GM19395 (cell line): ENCODE results near the gene RTN4.

Experiments
- ATAC-seq: cut with Tn5 transposase; IDR thresholded peaks from one replicate; pipeline ENCODE4 v1.9.1; 2021; ENCODE audit warnings: mild to moderate bottlenecking, moderate library complexity; ENCODE audit not compliant: unreplicated experiment

RTN4 gene

DNA sequence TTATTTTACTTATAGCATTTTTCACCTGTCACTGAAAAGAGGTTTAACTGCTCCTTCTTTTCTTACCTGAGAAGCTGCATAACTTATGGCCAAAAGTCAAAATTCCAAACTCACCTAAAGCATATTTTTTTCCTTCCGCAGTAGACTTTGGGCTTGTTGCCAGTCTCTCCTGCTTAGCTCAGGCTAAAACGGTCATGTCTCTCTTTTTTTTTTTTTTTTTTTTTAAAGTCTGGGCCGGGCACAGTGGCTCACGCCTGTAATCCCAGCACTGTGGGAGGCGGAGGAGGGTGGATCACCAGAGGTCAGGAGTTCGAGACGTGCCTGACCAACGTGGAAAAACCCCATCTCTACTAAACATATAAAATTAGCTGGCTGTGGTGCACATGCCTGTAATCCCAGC, 113.5 kb downstream of the RTN4 start:
- ATAC-seq = no peak

DNA sequence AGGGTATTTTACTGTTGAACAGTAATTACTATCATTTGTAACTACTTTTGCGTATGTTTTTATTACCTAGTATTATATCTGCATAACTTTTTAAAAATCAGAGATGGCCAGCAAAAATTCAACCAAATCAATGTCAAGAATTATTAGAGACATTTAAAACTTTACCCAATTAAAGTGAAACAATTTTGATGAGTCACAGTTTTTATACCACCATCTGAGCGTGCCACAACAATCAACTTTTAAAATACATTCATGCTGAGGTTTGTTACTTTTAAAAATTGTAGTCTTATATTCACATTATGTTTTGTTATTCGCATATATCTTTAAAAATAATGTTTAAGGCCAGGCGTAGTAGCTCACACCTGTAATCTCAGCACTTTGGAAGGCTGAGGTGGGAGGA, 114.9 kb downstream of the RTN4 start:
- no peak for ATAC-seq

DNA sequence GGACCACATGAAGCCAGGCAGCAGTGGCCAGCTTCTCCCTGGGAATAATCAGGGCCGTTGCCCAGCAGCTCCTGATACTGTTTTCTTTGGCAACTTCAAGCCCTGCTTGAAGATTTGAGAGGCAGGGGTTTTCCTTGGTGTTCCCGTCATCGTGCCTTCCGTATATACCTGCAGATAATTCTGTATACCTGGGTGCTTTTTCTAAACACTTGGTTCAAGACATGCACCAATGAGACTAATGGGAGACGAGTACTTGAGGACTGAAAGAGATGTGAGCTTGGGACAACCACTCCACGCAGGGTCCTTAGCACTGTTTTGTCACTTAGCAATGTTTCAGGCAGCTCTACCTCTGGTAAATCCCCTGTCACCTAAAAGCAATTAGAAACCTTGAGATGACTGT, 118.8 kb downstream of the RTN4 start:
- ATAC-seq = no peak

DNA sequence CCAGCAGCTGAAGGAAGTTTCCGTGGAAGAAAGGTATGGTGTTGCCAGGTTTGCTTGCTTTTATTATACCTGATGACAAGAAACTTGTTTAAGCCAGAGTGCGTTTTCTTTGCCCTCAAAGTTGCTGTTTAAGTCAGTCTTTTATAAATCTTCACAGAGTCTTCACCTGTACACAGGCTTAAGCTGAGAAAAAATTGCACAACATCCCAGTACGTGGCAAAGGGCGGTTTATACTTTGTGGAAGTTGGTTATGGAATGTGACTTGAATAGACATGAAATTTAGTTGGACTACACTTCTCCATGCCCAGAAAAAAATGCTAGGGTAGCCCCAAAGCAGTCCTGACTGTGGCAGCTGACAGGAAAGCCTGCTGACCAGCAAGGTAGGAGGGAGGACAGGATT, 121.5 kb downstream of the RTN4 start:
- ATAC-seq = no peak

DNA sequence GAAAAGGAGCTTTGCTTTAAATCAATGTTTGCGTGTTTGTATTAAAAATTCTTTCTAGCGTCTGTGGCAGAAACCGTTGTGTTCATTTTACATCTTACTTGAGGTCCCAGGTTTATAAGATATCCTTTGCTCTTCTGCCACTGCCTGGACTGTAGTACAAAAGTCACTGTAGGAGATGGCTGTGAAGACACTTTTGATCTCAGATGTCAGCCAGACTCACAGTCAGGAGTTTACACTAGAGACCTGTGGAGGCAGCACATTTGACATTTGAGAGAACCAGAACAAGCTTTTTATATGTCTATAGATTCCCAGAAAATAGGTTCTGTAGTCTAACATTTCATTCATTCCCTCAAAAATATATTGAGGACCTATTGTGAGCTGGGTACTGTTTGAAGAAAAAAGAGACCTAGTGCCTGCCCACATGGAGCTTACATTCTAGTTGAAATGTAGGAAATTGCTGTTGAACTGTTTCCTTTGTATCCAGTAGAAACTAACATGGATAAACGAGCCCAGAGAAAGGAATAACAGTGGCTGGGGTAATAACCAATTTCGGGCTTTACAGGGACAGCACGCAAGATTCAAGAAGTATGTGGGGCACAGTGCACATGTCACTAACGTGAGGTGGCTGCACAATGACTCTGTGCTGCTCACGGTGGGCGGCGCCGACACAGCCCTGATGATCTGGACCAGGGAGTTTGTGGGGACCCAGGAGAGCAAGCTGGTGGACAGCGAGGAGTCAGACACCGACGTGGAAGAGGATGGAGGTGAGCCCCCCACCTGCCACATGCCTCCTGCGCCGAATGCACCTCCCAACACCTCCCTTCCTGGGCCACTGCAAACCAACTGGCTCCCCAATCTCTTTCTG, 122.3 kb downstream of the RTN4 start:
- no peak for ATAC-seq

DNA sequence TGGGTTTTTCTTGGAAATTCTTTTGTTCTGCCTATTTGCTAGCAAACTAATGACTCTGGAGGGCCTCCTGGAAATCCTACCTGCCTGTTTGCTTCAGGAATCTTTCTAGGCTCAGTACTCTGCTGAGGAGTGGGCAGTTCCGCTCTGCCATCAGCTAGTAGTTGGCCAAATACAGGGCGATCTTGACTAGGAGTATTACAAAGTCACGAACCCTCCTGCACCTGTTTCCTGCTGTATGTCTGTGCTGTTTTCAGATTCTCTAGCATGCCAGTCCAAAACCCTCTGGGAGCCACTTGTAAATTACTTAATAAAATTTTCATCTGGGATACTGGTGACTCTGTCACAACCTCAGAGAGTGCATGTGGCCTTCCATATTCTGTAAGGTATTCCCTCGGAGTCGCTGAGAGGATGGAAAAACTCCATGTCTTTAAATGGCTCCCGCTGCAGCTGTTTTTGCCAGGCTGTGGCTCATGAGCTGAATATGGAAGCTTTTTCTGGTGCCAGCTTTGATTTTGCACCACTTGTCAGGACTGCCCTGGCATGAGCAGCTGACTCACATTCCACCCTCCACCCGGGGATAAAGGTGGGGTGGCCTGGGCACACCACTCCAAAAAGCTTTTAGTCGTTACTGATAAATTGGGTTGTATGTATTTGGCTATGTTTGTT, 123.0 kb downstream of the RTN4 start:
- ATAC-seq = no peak

DNA sequence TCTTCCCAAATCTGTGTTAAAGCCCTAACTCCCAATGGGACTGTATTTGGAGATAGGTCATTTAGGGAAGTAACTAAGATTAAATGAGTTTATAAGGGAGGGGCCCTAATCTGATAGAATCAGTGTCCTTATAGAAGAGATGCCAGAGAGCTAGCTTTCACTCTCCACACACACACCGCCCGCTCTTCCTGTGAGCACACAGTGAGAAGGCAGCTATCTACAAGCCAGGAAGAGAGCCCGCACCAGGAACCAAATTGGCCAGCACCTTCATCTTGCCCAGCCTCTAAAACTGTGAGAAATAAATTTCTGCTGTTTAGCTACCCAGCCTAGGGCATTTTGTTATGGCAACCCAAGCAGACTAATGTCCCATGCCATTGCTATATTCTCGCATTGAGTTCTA, 125.2 kb downstream of the RTN4 start:
- ATAC-seq = no peak

DNA sequence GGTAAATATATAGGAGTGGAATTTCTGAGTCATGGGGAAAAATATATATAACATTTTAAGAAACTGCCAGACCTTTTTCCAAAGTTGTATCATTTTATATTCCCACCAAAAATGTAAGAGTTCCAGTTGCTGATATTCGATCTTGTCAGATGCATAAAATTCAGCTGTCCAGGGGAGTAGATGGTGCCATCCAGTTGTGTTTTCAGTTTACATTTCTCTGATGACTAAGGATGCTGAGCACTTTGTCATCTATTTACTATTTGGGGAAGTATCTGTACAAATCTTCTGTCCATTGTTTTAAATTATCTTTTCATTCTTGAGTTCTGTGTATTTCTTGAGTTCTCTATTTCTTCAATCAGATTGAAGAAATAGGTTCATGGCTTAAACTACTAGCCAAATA, 126.1 kb downstream of the RTN4 start:
- no peak for ATAC-seq
